GM12891 (cell line): ENCODE measurements around the gene RGS16.

ENCODE experiments used
- POLR2A ChIP-seq: IDR thresholded peaks from 2 replicates; pipeline ENCODE4 v1.6.1; 2011; ENCODE audit warnings: low read depth, low read length, control low read depth
- POLR2AphosphoS5 ChIP-seq: IDR thresholded peaks from 2 replicates; pipeline ENCODE4 v1.6.1; 2011; ENCODE audit warnings: low read depth, low read length, control low read depth
- SPI1 ChIP-seq: IDR thresholded peaks from 2 replicates; pipeline ENCODE4 v1.6.1; 2011; ENCODE audit warnings: low read depth, low read length, control low read depth

GRCh38 chr1:182627622-182628021 is 23.4 kb upstream of the RGS16 start:
- TF ChIP-seq POLR2AphosphoS5 (no peak), POLR2A (no peak), SPI1 (no peak)
